CD4-positive, alpha-beta T cell treated with Interferon alpha-2 for 1 hour (primary cell): ENCODE measurements around the gene NEXN.
"Not testable (repeated sequence)": the region's sequence is repeated elsewhere in the genome, so short reads cannot be mapped to it uniquely, and the experiment has no call there.

Source experiments
- DNase-seq, 2 donors: peaks; one replicate each; pipeline ENCODE4 v3.0.0-alpha.2; 2020 to 2022

The NEXN gene

DNA sequence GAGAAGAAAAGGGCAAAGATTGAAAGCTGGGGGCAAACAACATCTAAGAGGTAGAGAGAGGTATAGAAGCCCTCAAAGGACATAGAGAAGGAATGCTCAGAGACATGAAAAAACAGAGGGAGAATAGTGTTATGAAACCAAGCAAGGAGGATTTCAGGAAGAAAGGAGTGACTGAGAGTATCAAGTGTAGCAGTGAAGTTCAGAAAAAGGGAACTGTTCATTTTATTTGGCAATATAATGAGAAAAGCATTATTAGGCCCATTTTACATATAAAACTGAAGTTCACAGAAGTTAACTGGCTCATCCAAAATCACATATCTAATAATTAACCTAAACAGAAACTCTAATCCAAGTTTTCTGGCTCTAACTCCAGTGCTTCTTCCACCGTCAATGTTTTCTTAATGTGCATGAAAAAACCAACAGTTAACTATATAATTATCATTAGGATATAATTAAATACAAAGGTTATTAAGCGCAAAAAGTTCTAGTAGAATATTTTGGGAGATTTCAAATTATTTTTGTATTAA is 17.7 kb downstream of the NEXN start:
- DNase-seq, result no peak

DNA sequence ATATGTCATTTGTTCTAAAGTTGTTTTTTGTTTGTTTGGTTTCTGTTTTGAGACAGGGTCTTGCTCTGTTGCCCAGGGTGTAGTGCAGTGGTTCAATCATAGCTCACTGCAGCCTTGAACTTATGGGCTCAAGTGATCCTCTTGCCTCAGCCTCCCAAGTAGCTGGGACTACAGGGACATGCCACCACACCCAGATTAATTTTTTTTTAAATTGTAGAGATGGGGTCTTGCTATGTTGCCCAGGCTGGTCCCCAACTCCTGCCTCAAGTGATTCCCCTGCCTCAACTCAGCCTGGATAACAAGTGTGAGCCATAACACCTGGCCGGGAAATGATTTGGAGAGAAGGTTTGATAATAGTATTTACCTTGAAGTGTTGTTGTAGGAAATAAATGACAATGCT is 18.2 kb downstream of the NEXN start:
- DNase-seq, result no peak

DNA sequence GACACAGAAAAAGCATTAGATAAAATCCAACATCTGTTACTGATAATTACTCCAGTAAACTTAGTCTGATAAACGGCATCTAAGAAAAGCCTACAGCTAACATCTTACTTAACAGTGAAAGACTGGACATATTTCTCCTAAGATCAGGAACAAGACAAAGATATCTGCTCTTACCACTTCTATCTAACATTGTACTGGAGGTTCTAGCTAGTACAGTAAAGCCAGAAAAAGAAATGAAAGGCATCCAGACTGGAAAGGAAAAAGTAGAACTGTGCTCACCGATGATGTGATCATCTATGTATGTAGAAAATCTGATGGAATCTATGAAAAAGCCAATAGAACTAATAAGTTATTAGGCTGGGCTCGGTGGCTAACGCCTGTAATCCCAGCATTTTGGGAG is 21.7 kb downstream of the NEXN start:
- DNase-seq, result no peak

DNA sequence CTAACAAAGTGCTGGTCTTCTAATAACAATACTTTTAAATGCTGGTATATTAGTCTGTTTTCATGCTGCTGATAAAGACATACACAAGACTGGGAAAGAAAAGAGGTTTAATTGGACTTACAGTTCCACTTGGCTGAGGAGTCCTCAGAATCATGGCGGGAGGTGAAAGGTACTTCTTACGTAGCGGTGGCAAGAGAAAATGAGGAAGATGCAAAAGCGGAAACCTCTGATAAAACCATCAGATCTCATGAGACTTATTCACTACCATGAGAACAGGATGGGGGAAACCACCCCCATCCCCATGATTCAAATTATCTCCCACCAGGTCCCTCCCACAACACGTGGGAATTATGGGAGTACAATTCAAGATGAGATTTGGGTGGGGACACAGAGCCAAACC is 30.5 kb downstream of the NEXN start:
- DNase-seq, result not testable (repeated sequence)

DNA sequence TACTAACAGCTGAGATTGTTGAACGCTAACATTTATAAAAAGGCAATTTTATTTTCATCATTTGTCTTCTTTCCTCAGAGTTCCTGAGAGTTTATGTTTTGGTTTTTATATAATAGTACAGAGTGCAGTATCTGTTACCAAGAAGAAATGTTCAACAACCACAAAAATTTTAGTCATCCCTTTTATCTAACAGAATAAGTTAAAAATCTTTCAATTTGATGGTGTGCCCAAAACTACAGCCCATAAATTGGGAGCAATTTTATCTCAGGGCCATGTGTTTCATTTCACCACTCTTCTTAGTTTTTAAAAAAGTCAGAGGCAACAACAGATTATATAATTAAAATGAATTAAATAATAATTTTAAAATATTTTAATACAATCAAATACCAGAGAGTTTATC is 37.1 kb downstream of the NEXN start:
- no peak for DNase-seq

DNA sequence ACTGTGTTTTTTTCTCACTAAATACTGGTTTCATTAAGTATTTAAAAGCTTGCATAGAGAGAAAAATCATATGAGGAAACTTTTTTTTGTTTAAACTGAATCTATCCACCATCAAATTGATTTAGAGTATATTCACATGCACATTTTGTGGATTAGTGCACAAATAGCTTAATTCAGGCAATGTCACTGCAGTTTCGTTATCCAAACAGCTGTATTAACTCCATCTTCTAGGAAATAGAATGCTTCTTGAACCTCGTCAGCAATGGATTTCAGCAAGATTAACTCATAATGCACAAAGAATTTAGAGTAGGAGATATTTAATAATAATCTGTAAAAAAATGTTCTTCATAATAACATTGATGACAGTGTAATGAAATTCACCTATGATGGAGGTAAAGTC is 37.5 kb downstream of the NEXN start:
- DNase-seq, result no peak

DNA sequence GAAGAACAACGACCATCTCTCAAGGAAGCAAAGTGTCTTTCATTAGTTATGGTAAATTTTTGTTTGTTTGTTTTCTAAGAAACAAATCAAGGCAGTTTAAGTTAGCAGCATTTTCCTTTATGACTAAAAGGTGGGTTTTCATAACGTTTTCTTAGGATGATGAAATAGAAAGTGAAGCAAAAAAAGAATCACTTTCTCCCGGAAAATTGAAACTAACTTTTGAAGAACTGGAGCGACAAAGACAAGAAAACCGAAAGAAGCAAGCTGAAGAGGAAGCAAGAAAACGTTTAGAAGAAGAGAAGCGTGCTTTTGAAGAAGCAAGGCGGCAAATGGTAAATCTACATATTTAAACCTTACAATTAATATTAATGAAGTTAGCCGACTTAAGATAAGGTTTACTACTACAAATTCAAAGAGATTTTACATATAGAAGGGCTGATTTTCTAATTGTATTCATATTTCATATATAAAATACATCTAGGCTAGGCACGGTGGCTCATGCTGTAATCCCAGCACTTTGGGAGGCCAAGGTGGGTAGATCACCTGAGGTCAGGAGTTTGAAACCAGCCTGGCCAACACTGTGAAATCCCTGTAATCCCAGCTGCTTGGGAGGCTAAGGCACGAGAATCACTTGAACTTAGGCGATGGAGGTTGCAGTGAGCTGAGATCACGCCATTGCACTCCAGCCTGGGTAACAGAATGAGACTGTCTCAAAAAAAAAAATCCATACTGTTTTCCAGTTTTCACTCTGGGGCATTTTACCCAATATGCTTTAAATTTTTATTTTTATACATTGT is 38.3 kb downstream of the NEXN start:
- peak in 1 of 2 donors; percentile 41 for DNase-seq

DNA sequence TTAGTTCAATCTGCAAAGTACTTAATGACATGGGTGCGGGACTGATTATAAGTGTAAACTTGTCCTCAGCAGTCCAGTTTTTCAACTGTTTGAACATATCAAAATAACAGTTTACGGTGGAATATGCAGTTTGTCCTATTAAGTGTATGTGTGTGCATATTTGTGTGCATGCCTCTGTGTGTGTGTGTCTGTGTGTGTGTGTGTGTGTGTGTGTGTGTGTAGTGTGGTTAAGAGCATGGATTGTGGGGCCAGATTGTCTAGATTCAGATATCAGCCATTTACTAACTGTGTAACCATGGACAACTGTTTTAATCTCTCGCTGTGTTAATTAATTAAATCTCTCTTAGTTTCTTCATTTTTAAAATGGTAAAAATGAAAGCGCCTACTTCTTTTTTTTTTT is 39.0 kb downstream of the NEXN start:
- DNase-seq, result no peak

DNA sequence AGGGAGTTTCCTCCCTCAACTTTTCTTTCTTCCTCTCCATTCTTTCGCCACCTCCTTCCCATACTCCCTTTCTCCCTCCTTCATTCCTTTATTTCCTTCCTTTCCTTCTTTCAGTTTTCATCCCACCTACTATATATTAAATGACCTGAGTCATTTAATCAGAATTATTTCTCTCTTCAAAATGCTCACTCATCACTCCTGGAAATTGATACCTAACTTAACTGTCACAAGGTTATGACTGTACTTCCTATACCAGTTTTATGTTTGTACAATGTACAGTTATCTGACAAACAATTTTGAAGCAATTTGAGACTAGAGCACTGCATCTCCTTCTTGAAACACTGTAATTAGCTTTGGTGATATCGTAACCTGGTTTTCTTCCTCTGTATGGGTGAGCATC is 41.4 kb downstream of the NEXN start:
- DNase-seq, result no peak

DNA sequence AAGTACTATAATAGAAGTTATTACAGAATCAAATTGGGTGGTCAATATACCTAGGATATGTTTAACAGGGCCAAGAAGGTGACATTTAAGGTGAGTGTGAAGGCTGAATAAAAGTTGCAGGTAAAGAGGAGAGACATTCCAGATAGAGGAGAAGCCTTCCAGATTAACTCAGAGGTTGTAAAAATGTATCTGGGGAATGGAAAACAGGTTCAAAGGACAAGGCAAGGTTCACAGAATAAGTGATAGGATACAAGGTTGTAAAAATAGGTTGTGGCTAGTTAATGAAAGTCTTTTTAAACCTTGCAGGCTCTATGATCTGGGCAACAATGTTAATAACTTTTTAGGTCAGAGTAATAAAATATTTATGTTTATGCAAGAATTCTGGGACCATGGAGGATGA is 50.2 kb downstream of the NEXN start:
- DNase-seq, result no peak

DNA sequence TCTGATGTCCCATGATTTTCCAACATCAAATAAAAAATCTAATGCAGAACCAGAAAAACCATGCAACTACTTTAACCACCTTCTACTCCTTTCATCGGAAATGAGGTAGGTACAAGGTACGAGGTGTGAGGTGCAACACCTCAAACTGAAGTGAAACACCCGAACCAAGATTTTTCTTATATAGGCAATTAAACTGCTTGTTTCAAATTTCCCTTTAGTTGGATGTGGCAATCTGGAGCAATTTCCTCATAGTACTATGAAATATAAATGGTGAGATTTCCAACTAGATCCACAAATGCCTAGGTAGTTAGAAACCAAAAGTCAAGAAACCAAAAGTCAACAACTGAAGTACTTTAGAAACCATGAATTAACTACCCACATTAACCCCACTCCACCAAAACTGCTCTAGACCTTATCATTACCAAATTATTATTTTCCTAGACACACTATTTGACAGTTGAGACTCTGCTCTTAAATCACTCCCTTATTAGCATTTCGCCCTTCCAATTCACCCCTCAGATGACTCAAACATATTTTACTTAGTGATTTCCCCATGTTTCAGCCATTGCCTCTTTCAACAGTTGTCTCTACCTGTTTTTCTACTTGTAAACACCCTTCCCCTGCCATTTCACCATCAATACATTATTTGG is 52.6 kb downstream of the NEXN start:
- DNase-seq, result no peak

DNA sequence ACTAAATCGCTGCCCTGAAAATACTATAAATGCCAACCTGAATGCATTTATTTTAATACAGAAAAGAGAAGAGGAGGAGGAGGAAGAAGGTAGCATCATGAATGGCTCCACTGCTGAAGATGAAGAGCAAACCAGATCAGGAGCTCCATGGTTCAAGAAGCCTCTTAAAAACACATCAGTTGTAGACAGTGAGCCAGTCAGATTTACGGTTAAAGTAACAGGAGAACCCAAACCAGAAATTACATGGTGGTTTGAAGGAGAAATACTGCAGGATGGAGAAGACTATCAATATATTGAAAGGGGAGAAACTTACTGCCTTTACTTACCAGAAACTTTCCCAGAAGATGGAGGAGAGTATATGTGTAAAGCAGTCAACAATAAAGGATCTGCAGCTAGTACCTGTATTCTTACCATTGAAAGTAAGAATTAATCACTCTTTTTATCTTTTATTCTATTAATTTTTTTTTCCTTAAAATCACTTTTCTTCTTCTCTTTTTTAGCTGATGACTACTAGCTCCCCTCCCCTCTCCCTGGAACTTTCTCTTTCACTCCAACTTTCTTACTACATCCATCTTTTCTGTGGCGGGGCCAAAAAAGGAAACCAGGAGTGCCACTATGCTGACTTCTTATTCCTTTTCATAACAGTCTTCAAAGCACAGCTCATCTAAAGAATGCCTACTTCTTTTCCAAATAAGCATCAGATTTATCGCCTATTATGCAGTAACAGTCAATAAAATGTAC is 54.1 kb downstream of the NEXN start:
- DNase-seq, result no peak

DNA sequence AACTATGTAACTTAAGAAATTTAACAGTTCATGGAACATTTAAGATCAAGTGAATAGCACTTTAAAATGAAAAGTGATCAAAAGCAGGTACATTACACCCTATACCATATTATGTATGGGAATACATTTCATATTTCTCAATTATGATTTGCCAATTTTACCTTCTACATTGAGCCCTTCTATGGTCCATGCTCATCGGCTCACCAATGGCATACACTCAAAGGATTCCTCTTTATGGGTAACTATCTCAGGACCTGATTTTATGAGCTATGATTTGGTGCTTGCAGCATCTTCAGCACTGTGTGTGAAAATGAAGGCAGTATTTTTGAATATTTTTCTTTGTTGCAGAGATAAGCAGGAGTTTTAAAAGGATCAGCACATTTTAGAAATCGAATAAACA is 56.9 kb downstream of the NEXN start:
- no peak for DNase-seq

DNA sequence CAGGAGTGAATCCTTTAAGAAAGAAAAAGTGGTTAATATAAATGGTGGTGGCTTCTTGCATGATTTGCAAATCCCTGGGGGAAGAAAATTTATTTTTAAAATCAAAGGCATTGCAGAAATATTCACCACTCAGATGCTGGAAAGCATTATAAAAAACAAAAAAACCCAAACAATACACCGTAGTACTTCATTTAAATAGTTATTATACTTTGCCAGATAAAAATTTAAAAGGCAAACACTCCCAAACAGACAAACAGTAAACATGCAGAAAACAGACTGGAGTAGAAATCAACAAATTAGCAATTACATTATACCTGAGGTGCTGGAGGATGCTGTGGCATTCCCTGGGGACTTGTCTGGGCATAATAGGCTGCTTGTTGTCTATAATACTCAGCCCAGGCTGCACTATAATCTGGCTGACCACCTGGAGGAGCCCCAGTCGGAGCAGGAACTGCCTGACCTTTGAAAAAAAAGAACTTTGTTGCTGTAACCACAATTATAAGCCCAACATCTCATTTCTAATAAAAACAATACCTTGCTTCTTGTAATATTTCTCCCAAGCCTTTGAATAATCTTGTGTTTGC is 60.5 kb downstream of the NEXN start:
- no peak for DNase-seq

DNA sequence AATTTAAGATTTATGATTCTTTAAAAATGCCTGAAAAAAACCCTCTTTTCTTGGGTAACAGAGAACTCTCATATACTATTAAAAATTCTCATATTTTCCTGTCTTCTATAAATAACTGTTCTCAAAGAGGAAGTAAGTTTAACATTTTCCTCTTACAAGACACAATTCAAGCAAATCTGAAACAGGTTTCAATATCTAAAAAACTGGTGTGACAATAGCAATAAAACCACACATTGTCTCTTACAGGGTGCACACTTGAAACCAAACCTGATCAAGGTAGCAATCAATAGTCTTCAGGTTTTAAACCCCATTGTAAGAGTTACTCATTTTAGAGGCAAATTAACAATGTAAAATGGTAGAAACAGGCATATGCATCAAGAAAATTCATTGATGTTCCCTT is 62.4 kb downstream of the NEXN start:
- no peak for DNase-seq

DNA sequence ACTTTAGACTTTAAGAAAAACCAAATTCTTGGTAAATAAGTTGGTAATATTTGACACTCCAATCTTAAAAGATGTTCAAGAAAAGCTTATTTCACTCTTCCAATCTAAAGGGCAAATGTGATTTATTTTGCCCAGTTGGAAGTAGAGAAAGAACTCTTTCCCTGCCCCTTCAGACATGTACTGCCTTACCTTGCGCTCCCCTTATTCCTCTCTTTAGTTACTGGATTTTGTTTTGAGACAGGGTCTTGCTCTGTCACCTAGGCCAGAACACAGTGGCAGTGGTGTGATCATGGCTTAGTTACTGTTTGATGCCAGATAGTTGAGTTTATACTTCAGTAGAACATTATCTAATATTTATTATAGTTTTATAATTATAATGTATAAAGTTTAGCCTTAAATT is 62.9 kb downstream of the NEXN start:
- no peak for DNase-seq

DNA sequence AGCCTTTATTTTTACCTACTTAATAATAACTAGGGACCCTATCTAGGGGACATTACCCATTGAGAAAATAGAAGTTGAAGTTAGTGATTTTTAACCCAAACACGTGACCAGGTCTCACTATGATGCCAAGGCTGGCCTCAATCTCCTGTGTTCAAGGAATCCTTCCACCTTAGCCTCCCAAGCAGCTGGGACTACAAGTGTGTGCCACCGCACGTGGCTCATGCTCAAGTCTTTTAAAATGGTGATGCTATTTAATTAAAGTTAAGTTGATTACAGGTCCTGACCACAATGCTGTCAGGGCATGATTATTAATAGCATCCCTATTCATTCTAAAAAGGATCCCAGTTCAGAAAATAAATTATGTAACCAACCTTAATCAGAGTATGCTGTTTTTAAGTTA is 65.5 kb downstream of the NEXN start:
- DNase-seq, result no peak

DNA sequence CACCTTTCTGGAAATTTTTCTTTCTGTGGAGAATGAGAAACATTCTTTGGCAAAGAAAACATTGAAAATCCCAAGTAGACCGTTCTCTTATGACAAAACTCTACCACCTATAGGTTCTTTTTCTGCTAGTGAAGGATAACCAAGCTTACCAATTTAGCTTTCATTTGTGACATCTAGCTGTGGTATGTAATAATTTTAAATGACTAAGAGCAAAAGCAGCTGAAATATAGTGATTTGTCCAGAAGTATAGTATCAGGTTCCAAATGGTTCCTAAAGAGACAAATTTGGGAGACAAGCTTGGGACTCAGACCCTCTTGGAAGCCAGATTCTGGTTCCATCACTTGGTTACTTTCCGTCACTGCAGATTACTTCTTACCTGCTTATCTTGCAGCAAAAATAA is 66.1 kb downstream of the NEXN start:
- no peak for DNase-seq

DNA sequence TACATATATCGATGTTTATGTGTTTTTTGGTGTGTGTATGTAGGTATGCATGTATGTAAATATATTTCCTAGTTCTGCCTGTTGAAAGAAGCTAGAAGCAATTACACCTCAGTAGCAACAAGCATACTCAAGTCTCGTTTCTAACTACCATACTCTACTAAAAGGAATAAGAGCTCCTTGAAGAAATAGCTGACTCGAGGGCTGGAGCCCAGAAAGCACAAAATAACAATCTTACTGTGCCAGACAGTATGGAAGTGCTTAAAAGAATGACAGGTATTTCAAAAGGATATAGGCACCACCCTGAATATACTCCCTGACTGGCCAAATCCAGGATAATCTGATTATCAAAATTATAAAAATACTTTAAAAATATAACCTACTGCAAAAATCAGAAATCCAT is 67.3 kb downstream of the NEXN start:
- DNase-seq, result no peak

DNA sequence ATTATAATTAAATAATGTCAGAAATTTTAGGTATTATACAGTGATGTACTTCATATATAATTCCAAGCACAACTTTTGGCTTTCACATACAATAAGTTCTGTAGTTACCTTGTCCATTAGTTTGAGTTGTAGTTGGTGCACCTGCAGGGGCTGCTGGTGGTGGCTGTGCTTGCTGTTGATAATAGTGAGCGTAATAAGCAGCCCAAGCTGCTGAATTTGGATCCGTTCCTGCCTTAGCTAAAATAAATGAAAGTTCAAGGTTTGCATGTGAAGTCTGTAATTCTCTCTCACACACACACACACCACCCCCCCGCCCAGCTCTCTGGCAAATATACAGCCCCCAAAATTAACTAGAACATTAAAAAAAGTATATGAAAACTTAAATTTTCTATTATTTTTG is 68.0 kb downstream of the NEXN start:
- DNase-seq, result no peak

DNA sequence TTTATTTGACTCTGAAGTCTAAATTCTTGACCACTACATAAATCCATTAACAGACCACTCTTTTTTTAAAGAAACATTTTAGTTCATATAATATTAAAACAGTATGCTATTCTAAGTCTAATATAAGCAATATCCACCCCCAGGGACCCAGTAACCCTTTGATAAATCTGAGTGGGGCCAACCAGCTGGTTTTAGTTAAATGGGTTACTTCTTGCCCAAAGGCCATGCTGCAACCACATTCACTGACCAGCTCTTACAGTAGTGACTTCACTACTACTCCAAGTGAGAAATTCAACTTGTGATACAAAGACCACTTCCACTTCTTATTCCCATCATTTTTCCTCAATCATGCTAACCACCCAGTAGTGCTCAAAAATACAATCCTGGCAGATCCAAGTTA is 70.0 kb downstream of the NEXN start:
- DNase-seq, result no peak

DNA sequence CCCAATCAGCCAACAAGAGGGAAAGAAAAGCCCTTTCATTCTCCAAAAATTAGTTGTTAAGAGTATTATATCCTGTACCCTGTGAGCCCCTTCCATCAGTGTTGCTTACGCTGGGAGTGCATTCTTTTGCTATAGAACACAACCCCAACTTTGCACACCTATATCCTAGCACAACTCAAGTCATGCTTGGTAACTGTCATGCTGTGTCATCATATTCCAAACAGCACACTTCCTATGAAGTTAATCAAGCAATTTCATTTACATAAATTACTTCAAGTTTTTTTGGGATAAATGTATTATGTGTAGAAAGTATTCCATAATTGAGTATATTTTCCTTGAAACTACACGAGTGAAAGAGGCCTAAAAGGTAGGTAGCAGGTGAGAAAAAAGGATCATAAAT is 70.4 kb downstream of the NEXN start:
- no peak for DNase-seq

DNA sequence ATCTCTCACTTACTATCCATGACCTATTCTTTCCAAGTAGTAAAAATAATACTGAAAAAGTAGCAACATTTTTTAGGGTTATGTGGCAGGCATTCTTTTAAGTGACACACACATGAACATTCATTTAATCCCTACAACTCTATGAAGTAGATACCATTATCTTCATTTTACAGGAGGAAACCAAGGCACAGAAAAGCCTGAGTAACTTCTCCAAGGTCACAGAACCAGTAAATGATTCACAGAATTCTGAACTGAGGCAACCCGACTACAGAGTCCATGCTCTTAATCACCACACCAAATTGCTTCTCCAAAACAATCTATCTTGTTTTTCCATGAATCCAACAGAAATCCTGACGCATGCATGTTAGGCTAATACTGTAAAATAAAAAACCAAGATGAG is 73.0 kb downstream of the NEXN start:
- no peak for DNase-seq

DNA sequence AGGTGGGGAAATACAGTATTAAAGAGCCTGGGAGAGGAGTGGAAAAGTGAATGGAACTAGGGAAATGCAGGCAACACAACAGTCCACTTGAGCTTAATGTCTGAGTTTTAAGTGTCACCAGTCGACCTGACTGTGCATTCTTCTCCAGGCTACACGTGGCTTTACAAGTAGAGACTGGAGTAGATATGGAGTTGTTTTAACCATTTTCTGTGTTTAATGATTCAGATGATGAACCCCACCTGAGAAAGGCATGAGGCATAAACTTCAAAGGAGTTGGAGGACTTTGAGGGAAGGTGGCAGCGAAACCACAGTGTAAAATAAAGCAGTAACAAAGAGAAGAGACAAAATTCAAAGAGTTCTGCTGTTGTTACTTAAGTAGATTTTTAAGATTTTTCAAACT is 77.9 kb downstream of the NEXN start:
- DNase-seq, result no peak
